ENCODE data around the gene ELMOD1.

DNA sequence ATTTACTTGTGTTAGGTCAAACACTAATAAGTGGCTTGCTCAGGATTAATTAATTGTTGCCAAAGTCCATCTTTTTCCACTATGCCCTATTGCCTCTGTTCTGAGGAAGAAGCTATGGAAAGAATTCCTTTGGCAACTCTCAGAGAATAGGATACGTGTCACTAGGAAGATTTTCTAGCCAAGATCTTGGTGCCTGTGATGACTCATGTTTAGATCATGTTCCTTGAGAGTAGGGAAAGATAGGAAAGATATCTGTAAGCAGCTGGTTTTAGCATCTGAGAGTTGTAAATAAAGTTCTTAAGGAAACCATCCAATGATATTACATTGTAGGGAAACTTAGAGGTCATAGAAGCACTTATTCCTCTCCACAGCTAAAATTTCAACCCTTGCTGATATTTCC is 105.2 kb downstream of the ELMOD1 start:
- TF ChIP-seq CTCF (conservative IDR thresholded peaks at IDR 0.05 in 1 of 2, IDR thresholded peaks at IDR 0.05 in 1 of 2; ENCODE audit: extremely low read depth in 1 of 2, insufficient read depth in 1 of 2, low read depth in 1 of 2, low read length in 2 of 2) (no peak), EZH2 (IDR thresholded peaks at IDR 0.05; ENCODE audit: borderline replicate concordance, low read length) (no peak)
